Measurements from ENCODE around the gene RPGR. TPM values are rescaled to one million over a fixed set of nuclear protein-coding genes. Genes with fewer than 3 reads are reported as not detected.
A peak's percentile ranks its signal among the peaks of the same experiment; 100 is the strongest.

The RPGR gene, protein sequence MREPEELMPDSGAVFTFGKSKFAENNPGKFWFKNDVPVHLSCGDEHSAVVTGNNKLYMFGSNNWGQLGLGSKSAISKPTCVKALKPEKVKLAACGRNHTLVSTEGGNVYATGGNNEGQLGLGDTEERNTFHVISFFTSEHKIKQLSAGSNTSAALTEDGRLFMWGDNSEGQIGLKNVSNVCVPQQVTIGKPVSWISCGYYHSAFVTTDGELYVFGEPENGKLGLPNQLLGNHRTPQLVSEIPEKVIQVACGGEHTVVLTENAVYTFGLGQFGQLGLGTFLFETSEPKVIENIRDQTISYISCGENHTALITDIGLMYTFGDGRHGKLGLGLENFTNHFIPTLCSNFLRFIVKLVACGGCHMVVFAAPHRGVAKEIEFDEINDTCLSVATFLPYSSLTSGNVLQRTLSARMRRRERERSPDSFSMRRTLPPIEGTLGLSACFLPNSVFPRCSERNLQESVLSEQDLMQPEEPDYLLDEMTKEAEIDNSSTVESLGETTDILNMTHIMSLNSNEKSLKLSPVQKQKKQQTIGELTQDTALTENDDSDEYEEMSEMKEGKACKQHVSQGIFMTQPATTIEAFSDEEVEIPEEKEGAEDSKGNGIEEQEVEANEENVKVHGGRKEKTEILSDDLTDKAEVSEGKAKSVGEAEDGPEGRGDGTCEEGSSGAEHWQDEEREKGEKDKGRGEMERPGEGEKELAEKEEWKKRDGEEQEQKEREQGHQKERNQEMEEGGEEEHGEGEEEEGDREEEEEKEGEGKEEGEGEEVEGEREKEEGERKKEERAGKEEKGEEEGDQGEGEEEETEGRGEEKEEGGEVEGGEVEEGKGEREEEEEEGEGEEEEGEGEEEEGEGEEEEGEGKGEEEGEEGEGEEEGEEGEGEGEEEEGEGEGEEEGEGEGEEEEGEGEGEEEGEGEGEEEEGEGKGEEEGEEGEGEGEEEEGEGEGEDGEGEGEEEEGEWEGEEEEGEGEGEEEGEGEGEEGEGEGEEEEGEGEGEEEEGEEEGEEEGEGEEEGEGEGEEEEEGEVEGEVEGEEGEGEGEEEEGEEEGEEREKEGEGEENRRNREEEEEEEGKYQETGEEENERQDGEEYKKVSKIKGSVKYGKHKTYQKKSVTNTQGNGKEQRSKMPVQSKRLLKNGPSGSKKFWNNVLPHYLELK
- total RNA-seq (10 to 100 TPM; 10.5 to 34.5 (median 14.0) TPM), polyA plus RNA-seq (10 to 100 TPM in 1 of 3 donors, 1 to 10 TPM in 2; 5.9 to 11.0 (median 8.7) TPM)
- long read RNA-seq, donor 1, partial matches to known transcripts = 0 of 1 reads
- long read RNA-seq, donor 1, other reads (novel, unspliced or antisense) = 0 of 1 reads
- long read RNA-seq, donor 2, partial matches to known transcripts = 0 of 1 reads
- long read RNA-seq, donor 2, other reads (novel, unspliced or antisense) = 0 of 1 reads

- no peaks in the 10 kb centered on the region for H3K27me3 ChIP-seq (replicated peaks in 1 of 7)
- H3K9me3 ChIP-seq = no peaks in the 10 kb centered on the region
- peak within 1 kb of the TSS; percentile 64 to 90 (median 74) for H3K4me3 ChIP-seq
- peak; percentile 97 for DNase-seq
- TF ChIP-seq POLR2AphosphoS5 (IDR thresholded peaks at IDR 0.05) = peak; percentile 80 to 89 (median 87)
- TF ChIP-seq, protein P1, sequence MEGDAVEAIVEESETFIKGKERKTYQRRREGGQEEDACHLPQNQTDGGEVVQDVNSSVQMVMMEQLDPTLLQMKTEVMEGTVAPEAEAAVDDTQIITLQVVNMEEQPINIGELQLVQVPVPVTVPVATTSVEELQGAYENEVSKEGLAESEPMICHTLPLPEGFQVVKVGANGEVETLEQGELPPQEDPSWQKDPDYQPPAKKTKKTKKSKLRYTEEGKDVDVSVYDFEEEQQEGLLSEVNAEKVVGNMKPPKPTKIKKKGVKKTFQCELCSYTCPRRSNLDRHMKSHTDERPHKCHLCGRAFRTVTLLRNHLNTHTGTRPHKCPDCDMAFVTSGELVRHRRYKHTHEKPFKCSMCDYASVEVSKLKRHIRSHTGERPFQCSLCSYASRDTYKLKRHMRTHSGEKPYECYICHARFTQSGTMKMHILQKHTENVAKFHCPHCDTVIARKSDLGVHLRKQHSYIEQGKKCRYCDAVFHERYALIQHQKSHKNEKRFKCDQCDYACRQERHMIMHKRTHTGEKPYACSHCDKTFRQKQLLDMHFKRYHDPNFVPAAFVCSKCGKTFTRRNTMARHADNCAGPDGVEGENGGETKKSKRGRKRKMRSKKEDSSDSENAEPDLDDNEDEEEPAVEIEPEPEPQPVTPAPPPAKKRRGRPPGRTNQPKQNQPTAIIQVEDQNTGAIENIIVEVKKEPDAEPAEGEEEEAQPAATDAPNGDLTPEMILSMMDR (IDR thresholded peaks at IDR 0.05 in 8 of 11, conservative IDR thresholded peaks at IDR 0.05 in 3 of 11) = peak; percentile 55 to 88 (median 80)
- TF ChIP-seq POLR2A (IDR thresholded peaks at IDR 0.05) = peak in 1 of 3 donors; percentile 43
- no peaks in the 10 kb centered on the region for H3K36me3 ChIP-seq
- intact Hi-C loops (cut with DNase I; ENCODE audit: low total_unique reads) = no loop called here
- peaks cover 0 to 20% (median 7%) of the 10 kb centered on the region in 6 donors for H3K4me1 ChIP-seq
- 1 to 40% (median 2%) methylated on average over 23 to 67 of the region's 67 CpGs for WGBS, 5 donors
- peak within 1 kb of the TSS; percentile 70 to 93 (median 85) for H3K27ac ChIP-seq
Observed at GRCh38 chrX:38327007-38327774, at the start of gene RPGR. Gene RPGR (minus strand): TSS chrX:38327509. CDS start chrX:38327367, 142 bp downstream.

DNA sequence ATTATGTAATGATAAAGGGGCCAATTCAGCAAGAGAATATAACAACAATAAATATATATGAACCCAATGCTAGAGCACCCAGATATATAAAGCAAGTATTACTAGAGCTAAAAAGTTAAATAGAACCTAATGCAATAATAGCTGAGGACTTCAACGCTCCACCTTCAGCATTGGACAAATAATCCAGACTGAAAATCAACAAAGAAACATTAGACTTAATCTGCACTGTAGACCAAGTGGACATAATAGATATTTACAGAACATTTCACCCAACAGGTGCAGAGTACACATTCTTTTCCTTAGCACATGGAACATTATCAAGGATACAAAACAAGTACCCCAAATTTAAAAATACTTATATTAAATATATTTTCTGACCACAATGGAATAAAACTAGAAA is 49.4 kb upstream of the RPGR start:
- no peaks in the 10 kb centered on the region for H3K36me3 ChIP-seq
- H3K4me1 ChIP-seq = no peaks in the 10 kb centered on the region
- H3K27me3 ChIP-seq (replicated peaks in 1 of 7) = peaks cover 0 to 13% (median 0%) of the 10 kb centered on the region in 7 donors
- TF ChIP-seq, protein P1 (IDR thresholded peaks at IDR 0.05 in 8 of 11, conservative IDR thresholded peaks at IDR 0.05 in 3 of 11) = no peak
- TF ChIP-seq POLR2A (IDR thresholded peaks at IDR 0.05) (no peak), POLR2AphosphoS5 (IDR thresholded peaks at IDR 0.05) (no peak)
- WGBS, 5 donors = 56 to 96% (median 79%) methylated on average over 1 of the region's 1 CpG
- H3K27ac ChIP-seq = no peak overlapping the region
- intact Hi-C loops (cut with DNase I; ENCODE audit: low total_unique reads) = no loop called here
- DNase-seq = no peak
- no peak overlapping the region for H3K4me3 ChIP-seq
- no peaks in the 10 kb centered on the region for H3K9me3 ChIP-seq

DNA sequence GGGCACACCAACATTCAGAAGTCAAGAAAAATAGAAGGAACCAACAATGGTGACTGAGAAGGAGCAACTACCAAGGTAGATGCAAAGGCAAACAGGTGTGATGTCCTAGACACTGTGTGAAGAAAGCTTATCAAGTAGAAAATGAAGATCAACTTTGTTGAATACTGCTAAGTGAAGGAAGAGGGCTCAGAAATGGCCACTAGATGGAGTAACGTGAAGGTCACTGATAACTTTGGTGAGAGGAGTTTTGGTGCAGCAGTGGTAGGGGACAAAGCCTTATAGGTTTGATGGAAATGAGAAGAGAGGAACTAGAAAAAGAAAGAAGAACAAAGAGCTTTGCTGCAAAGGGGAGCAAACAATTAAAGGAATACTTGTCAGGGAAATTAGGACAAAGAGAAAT is 48.6 kb upstream of the RPGR start:
- H3K4me3 ChIP-seq = no peak overlapping the region
- intact Hi-C loops (cut with DNase I; ENCODE audit: low total_unique reads) = no loop called here
- no peak overlapping the region for H3K27ac ChIP-seq
- DNase-seq = no peak
- H3K36me3 ChIP-seq = no peaks in the 10 kb centered on the region
- TF ChIP-seq, protein P1 (IDR thresholded peaks at IDR 0.05 in 8 of 11, conservative IDR thresholded peaks at IDR 0.05 in 3 of 11) = peak in 4 of 11 experiments; percentile 20 to 31 (median 24)
- TF ChIP-seq POLR2A (IDR thresholded peaks at IDR 0.05) = no peak
- peaks cover 0 to 12% (median 0%) of the 10 kb centered on the region in 7 donors for H3K27me3 ChIP-seq (replicated peaks in 1 of 7)
- WGBS, 5 donors = 5 to 47% (median 10%) methylated on average over 1 of the region's 1 CpG
- no peaks in the 10 kb centered on the region for H3K9me3 ChIP-seq
- H3K4me1 ChIP-seq = no peaks in the 10 kb centered on the region
